Neural progenitor cell (in vitro differentiated cells): ENCODE results near the gene SLC10A2. TPM values are rescaled to one million over a fixed set of nuclear protein-coding genes. Genes with fewer than 3 reads are reported as not detected.
"Not testable (repeated sequence)": the region's sequence is repeated elsewhere in the genome, so short reads cannot be mapped to it uniquely, and the experiment has no call there.

Source experiments
- DNase-seq: peaks from one replicate; pipeline ENCODE4 v3.0.0-alpha.2; 2016; ENCODE audit warnings: low spot score
- H2AFZ ChIP-seq: fragments of 200-600 bp; sonication (generic); replicated peaks from 2 replicates; pipeline ENCODE4 v1.6.1; 2016; ENCODE audit warnings: antibody characterized with exemption
- H3F3A ChIP-seq: fragments of 200-600 bp; sonication (generic); 2 replicates; pipeline ENCODE4 v1.6.1; 2016; ENCODE audit warnings: antibody characterized with exemption, low read depth
- H3K27ac ChIP-seq: fragments of 200-600 bp; sonication (generic); 2 replicates; pipeline ENCODE4 v1.5.1; 2016; ENCODE audit warnings: mild to moderate bottlenecking
- H3K27me3 ChIP-seq: fragments of 200-600 bp; sonication (generic); 2 replicates; pipeline ENCODE4 v1.6.1; 2016; ENCODE audit warnings: mild to moderate bottlenecking, moderate library complexity
- H3K36me3 ChIP-seq: fragments of 200-600 bp; sonication (generic); 2 replicates; pipeline ENCODE4 v1.5.1; 2016
- H3K4me1 ChIP-seq: fragments of 200-600 bp; sonication (generic); 2 replicates; pipeline ENCODE4 v1.6.1; 2016; ENCODE audit warnings: mixed run types
- H3K4me2 ChIP-seq: fragments of 200-600 bp; sonication (generic); 2 replicates; pipeline ENCODE4 v1.6.1; 2016
- H3K4me3 ChIP-seq: fragments of 200-600 bp; sonication (generic); 2 replicates; pipeline ENCODE4 v1.5.1; 2016
- H3K79me2 ChIP-seq: fragments of 200-600 bp; sonication (generic); 2 replicates; pipeline ENCODE4 v1.6.1; 2016; ENCODE audit warnings: low read depth
- H3K9ac ChIP-seq: fragments of 200-600 bp; sonication (generic); 2 replicates; pipeline ENCODE4 v1.6.1; 2016
- H3K9me3 ChIP-seq: fragments of 200-600 bp; sonication (generic); 2 replicates; pipeline ENCODE4 v1.5.1; 2016; ENCODE audit warnings: low read depth
- H4K20me1 ChIP-seq: fragments of 200-600 bp; sonication (generic); 2 replicates; pipeline ENCODE4 v1.6.1; 2016; ENCODE audit warnings: low read depth
- H3K27ac Mint-ChIP-seq: 3 replicates; pipeline ENCODE4 v1.8.0; 2021; ENCODE audit warnings: mixed read lengths
- H3K27me3 Mint-ChIP-seq: 2 replicates; pipeline ENCODE4 v1.8.0; 2022; ENCODE audit warnings: low read depth, mild to moderate bottlenecking, inconsistent platforms, moderate library complexity, mixed read lengths; ENCODE audit not compliant: insufficient read depth
- H3K36me3 Mint-ChIP-seq: 3 replicates; pipeline ENCODE4 v1.8.0; 2021; ENCODE audit warnings: mixed read lengths
- H3K4me1 Mint-ChIP-seq: 3 replicates; pipeline ENCODE4 v1.8.0; 2021; ENCODE audit warnings: mixed read lengths
- H3K4me3 Mint-ChIP-seq: 3 replicates; pipeline ENCODE4 v1.8.0; 2021; ENCODE audit warnings: mild to moderate bottlenecking, moderate library complexity, mixed read lengths
- H3K9me3 Mint-ChIP-seq: 3 replicates; pipeline ENCODE4 v1.8.0; 2020; ENCODE audit warnings: mixed read lengths
- EZH2 ChIP-seq: fragments of 200-600 bp; sonication (generic); IDR thresholded peaks from 2 replicates; pipeline ENCODE4 v1.6.1; 2017; ENCODE audit warnings: antibody characterized with exemption, mild to moderate bottlenecking, moderate library complexity
- EZH2phosphoT487 ChIP-seq: fragments of 200-600 bp; sonication (generic); IDR thresholded peaks from 2 replicates; pipeline ENCODE4 v1.6.1; 2017; ENCODE audit warnings: antibody characterized with exemption
- total RNA-seq: library from RNA; depleted of rRNA; stranded (reverse); fragments of >200 nt; gene quantifications from 2 replicates; pipeline ENCODE4 v1.2.3, GENCODE V29; 2015; ENCODE audit warnings: low replicate concordance
- TF ChIP-seq, protein P1 (sequence below): fragments of 200-600 bp; sonication (generic); IDR thresholded peaks from 2 replicates; pipeline ENCODE4 v1.5.1; 2017; ENCODE audit warnings: antibody characterized with exemption, mild to moderate bottlenecking

SLC10A2 gene, protein sequence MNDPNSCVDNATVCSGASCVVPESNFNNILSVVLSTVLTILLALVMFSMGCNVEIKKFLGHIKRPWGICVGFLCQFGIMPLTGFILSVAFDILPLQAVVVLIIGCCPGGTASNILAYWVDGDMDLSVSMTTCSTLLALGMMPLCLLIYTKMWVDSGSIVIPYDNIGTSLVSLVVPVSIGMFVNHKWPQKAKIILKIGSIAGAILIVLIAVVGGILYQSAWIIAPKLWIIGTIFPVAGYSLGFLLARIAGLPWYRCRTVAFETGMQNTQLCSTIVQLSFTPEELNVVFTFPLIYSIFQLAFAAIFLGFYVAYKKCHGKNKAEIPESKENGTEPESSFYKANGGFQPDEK
- not detected in 2 replicates for total RNA-seq

DNA sequence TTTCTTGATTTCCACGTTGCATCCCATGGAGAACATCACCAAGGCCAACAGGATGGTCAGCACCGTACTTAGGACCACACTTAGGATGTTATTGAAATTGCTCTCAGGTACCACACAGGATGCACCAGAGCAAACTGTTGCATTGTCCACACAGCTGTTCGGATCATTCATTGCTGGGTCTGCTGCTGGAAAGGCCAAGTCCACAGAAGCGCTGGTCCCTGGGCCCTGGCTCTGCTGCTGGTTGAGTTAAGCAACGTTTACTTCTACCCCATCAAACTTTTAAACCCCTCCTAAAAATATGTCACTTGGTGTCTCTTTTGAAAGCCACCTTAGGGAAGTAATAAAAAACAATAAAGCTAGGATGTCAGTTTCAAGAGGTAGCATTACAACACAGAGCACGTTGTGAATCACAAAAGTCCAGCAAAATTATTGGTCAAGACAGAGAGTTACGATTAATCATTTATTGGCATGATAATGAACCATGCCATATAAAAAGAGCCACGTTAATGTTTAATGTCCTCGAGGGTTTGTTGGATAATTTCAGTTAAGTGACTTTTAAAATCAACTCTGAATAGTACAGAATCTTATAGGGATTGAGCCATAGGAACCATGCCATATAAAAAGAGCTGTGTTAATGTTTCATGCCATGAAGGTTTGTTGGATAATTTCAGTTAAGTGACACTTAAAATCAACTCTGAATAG is at the start of gene SLC10A2:
TSS of gene SLC10A2 (minus strand) at position 339 of the 702 bp plus-strand sequence. CDS start at position 171, 168 bp downstream.
- peak within 1 kb of the TSS; percentile 52 for H3K4me2 ChIP-seq
- H3K27ac ChIP-seq, result no peak within 1 kb of the TSS
- Mint-ChIP-seq H3K27ac (no peak within 1 kb of the TSS), H3K9me3 (no peaks in the 10 kb centered on the region), H3K36me3 (no peaks in the 10 kb centered on the region), H3K4me3 (peak within 1 kb of the TSS; percentile 2), H3K27me3 (peaks cover 8% of the 10 kb centered on the region), H3K4me1 (peaks cover 35% of the 10 kb centered on the region)
- no peaks in the 10 kb centered on the region for H3K9me3 ChIP-seq
- no peaks in the 10 kb centered on the region for H3K36me3 ChIP-seq
- no peak within 1 kb of the TSS for H3K9ac ChIP-seq
- H2AFZ ChIP-seq, result no peak within 1 kb of the TSS
- TF ChIP-seq, protein P1, sequence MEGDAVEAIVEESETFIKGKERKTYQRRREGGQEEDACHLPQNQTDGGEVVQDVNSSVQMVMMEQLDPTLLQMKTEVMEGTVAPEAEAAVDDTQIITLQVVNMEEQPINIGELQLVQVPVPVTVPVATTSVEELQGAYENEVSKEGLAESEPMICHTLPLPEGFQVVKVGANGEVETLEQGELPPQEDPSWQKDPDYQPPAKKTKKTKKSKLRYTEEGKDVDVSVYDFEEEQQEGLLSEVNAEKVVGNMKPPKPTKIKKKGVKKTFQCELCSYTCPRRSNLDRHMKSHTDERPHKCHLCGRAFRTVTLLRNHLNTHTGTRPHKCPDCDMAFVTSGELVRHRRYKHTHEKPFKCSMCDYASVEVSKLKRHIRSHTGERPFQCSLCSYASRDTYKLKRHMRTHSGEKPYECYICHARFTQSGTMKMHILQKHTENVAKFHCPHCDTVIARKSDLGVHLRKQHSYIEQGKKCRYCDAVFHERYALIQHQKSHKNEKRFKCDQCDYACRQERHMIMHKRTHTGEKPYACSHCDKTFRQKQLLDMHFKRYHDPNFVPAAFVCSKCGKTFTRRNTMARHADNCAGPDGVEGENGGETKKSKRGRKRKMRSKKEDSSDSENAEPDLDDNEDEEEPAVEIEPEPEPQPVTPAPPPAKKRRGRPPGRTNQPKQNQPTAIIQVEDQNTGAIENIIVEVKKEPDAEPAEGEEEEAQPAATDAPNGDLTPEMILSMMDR, result no peak
- no peak for TF ChIP-seq EZH2phosphoT487
- no peak for TF ChIP-seq EZH2
- H3K4me3 ChIP-seq, result no peak within 1 kb of the TSS
- peaks cover 4% of the 10 kb centered on the region for H3F3A ChIP-seq
- DNase-seq, result no peak
- H3K4me1 ChIP-seq, result peaks cover 31% of the 10 kb centered on the region
- H3K27me3 ChIP-seq, result no peaks in the 10 kb centered on the region
- no peaks in the 10 kb centered on the region for H4K20me1 ChIP-seq
- no peaks in the 10 kb centered on the region for H3K79me2 ChIP-seq

DNA sequence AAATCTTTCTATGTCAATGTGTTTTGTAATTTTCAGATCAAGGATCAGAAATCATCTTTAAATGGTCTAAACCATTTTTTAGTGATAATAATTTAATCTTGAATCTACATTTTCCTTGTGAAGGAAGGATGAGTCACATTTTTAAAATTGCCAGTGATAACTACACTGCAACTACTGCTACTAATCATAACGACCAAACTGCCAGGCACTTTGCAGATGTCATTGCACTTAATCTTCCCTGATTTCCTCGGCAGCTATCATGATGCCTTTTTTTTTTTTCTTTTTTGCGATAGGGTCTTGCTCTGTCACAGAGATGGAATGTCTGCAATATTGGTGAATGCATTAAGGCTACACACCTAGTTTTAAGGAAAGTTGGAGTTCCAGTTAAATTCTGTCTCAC is 41.4 kb upstream of the SLC10A2 start:
- Mint-ChIP-seq H3K9me3 (peaks cover 5% of the 10 kb centered on the region), H3K36me3 (no peaks in the 10 kb centered on the region), H3K4me1 (no peaks in the 10 kb centered on the region), H3K27me3 (no peaks in the 10 kb centered on the region), H3K27ac (no peak overlapping the region), H3K4me3 (no peak overlapping the region)
- no peak overlapping the region for H3K27ac ChIP-seq
- H3K79me2 ChIP-seq, result no peaks in the 10 kb centered on the region
- no peak for DNase-seq
- no peaks in the 10 kb centered on the region for H3F3A ChIP-seq
- no peaks in the 10 kb centered on the region for H3K27me3 ChIP-seq
- H3K4me1 ChIP-seq, result no peaks in the 10 kb centered on the region
- H3K4me3 ChIP-seq, result no peak overlapping the region
- H3K4me2 ChIP-seq, result no peak overlapping the region
- H3K9me3 ChIP-seq, result no peaks in the 10 kb centered on the region
- no peaks in the 10 kb centered on the region for H4K20me1 ChIP-seq
- no peaks in the 10 kb centered on the region for H3K36me3 ChIP-seq
- H2AFZ ChIP-seq, result no peak overlapping the region
- H3K9ac ChIP-seq, result no peak overlapping the region
- TF ChIP-seq EZH2, result no peak
- TF ChIP-seq EZH2phosphoT487, result no peak
- TF ChIP-seq, protein P1, result no peak

DNA sequence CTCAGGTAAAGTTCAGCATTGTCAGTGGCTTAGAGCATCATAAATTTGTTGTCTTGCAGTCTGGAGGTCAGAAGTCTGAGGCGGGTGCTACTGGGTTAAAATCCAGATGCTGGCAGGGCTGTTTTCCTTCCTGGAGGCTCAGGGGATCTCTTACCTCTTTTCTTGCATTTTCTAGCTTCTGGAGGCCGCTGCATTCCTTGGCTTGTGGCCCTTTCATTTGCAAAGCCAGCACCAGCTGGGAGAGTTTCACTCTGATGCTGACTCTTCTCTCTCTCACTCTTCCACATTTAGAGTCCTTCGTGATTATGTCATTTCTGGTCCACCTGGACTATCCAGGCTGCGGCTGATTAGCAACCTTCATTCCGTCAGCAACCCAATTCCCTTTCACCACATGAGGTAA is 38.1 kb upstream of the SLC10A2 start:
- H3K27me3 Mint-ChIP-seq, result no peaks in the 10 kb centered on the region
- H3K27ac Mint-ChIP-seq, result no peak overlapping the region
- no peak overlapping the region for H3K4me3 Mint-ChIP-seq
- H3K9ac ChIP-seq, result no peak overlapping the region
- H4K20me1 ChIP-seq, result no peaks in the 10 kb centered on the region
- H3K36me3 Mint-ChIP-seq, result no peaks in the 10 kb centered on the region
- H3K4me1 ChIP-seq, result no peaks in the 10 kb centered on the region
- H2AFZ ChIP-seq, result no peak overlapping the region
- no peaks in the 10 kb centered on the region for H3K79me2 ChIP-seq
- no peaks in the 10 kb centered on the region for H3K4me1 Mint-ChIP-seq
- H3K36me3 ChIP-seq, result no peaks in the 10 kb centered on the region
- no peak overlapping the region for H3K27ac ChIP-seq
- no peaks in the 10 kb centered on the region for H3F3A ChIP-seq
- peaks cover 5% of the 10 kb centered on the region for H3K9me3 Mint-ChIP-seq
- H3K4me3 ChIP-seq, result no peak overlapping the region
- H3K9me3 ChIP-seq, result no peaks in the 10 kb centered on the region
- no peaks in the 10 kb centered on the region for H3K27me3 ChIP-seq
- TF ChIP-seq, protein P1, result no peak
- TF ChIP-seq EZH2phosphoT487 (no peak), EZH2 (no peak)
- no peak for DNase-seq
- H3K4me2 ChIP-seq, result no peak overlapping the region

DNA sequence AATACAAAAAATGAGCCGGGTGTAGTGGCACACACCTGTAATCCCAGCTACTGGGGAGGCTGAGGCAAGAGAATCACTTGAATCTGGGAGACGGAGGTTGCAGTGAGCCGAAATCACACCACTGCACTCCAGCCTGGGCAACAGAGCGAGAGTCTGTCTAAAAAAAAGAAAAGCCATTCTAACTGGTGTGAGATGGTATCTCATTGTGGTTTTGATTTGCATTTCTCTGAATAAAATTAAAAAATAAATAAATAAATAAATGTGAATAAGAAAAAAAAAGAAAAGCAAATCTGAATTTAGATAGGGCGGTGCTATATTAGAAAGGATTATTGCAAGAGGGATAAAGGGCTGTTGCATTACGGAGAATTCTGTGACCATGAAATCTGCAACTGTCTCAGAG is 37.2 kb upstream of the SLC10A2 start:
- not testable (repeated sequence) for H2AFZ ChIP-seq, H3K79me2 ChIP-seq, H3K4me2 ChIP-seq

More for the DNA sequence above, 37.2 kb upstream of the SLC10A2 start:
- not testable (repeated sequence) for H3K4me3 ChIP-seq, H3K36me3 ChIP-seq, H3K9ac ChIP-seq, H3K4me1 Mint-ChIP-seq, H3F3A ChIP-seq, H3K9me3 Mint-ChIP-seq, H3K36me3 Mint-ChIP-seq, H3K27ac Mint-ChIP-seq, H3K4me1 ChIP-seq, H3K27me3 ChIP-seq, DNase-seq, H3K27me3 Mint-ChIP-seq, H3K27ac ChIP-seq, H4K20me1 ChIP-seq, H3K9me3 ChIP-seq, H3K4me3 Mint-ChIP-seq
